DMS 273 (cell line): ENCODE measurements around the gene NEU1.
A peak's percentile ranks its signal among the peaks of the same experiment; 100 is the strongest.
"Not testable (repeated sequence)": the region's sequence is repeated elsewhere in the genome, so short reads cannot be mapped to it uniquely, and the experiment has no call there.

ENCODE experiments used
- DNase-seq: peaks from one replicate; lab custom pipeline; 2025; ENCODE audit not compliant: unreplicated experiment; lab: John Stamatoyannopoulos, UW

Gene NEU1

DNA sequence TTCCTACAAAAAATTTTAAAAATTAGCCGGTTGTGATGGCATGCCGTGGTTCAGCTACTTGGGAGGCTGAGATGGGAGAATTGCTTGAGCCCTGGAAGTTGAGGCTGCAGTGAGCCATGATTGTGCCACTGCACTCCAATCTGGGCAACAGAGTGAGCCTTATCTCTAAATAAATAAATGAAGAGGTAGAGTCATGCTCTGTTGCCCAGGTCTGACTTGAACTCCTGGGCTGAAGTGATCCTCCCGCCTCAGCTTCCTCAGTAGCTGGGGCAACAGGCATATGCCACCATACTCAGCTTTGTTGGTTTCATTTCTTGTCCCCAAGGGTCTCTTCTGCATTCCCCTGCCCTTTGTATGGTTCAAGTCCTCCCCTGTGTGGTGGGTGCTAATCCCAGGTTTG lies 18.1 kb downstream of the NEU1 start:
- DNase-seq: no peak

DNA sequence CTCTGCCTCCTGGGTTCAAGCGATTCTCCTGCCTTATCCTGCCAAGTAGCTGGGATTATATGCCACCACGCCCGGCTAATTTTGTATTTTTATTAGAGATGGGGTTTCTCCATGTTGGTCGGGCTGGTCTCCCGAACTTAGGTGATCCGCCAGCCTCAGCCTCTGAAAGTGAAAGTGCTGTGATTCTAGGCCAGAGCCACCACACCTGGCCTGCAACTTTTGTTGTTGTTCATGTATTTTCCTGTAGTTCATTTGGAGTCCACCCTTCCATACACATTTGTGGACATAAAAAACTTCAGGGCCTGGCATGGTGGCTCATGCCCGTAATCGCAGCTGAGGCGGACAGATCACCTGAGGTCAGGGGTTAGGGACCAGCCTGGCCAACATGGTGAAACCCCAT lies 20.6 kb downstream of the NEU1 start:
- DNase-seq: peak; percentile 58

DNA sequence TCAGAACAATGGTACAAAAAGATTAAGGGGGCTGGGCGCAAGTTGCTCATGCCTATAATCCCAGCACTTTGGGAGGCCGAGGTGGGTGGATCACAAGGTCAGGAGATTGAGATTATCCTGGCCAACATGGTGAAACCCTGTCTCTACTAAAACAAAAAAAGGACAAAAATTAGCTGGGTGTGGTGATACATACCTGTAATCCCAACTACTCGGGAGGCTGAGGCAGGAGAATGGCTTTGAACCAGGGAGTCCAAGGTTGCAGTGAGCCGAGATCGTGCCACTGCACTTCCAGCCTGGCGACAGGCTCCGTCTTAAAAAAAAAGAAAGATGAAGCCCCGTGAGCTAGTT lies 22.9 kb downstream of the NEU1 start:
- DNase-seq: not testable (repeated sequence)

DNA sequence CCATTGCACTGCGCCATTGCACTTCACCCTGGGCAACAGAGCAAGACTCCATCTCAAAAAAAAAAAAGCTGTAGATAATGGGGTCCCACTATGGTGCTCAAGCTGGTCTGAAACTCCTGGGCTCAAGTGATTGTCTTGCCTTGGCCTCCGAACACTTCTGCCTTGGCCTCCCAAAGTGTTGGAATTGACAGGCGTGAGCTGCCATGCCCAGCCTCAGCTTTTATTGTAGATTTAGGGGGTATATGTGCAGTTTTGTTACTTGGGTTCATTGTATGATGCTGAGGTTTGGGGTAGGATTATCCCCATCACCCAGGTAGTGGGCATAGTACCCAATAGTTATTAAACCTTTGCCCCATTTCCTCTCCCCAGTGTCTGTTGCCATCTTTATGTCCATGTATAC lies 23.7 kb downstream of the NEU1 start:
- no peak for DNase-seq

DNA sequence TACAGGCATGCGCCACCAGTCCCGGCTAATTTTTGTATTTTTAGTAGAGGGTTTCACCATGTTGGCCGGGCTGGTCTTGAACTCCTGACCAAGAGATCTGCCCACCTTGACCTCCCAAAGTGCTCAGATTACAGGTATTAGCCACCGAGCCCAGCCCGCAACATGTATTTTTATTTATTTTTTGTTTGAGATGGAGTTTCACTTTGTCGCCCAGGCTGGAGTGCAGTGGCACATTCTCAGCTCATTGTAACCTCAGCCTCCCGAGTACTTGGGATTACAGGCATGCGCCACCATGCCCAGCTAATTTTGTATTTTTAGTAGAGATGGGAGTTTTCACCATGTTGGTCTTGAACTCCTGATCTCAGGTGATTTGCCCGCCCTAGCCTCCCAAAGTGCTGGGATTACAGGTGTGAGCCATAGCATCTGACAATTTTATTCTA lies 24.5 kb downstream of the NEU1 start:
- DNase-seq: not testable (repeated sequence)

GRCh38 chr6:31837369-31838113 lies 25.1 kb downstream of the NEU1 start:
- DNase-seq: no peak

- peak; percentile 51 for DNase-seq
These were observed 25.9 kb downstream of the NEU1 start for GRCh38 chr6:31836474-31837368.

DNA sequence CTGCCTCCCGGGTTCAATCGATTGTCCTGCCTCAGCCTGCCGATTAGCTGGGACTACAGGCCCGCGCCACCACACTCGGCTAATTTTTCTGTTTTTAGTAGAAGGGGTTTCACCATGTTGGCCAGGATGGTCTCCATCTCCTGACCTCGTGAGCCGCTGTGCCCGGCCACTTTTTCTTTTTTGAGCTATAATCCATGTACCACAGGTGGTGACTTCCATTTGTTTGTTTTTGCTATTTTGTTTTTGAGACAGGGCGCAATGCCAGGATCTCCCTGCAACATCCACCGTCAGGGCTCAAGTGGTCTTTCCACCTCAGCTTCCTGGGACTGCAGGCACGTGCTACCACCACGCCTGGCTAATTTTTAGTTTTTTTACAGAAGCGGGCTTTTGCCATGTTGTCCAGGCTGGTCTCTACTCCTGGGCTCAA lies 26.6 kb downstream of the NEU1 start:
- peak; percentile 40 for DNase-seq

DNA sequence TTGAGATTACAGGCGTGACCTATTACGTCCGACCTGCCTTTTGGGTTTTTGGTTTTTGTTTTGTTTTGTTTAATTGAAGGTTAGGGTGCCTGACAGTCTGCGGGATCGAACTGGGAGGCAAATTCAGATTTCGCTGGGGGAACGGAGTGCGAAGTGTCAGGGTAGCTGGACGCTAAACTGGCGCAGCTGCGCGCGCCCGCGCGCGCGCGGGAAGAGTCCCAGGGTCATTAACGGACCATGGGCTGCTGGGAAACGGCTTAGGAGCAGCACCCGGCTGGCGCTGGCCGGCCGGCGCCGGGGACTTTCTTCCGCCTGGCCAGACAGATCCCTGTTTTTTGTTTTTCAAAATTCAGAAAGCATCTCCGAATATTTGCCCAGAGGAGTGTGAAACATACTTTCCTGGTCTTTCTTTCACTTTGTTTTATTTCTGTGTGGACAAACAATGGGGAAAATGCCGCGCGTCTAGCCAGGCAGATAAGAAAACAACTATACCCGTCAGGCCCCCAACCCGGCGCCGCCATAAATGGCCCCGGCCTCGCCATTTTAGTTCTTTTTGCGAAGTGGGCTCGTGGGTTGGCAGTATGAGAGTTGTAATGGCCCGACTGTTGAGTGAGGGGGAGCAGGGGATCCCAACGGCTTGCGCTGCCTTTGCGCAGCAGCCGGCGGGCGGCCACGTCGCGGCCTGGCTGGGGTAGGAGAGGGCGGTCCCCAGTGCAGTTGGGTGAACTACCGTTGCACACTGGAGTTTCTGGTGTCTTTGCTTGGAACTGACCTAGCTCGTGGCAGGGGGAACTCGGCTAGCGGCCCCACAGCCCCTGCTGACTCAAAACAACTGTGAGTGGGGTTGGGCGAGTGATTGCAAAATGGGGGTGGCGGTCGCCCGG lies 28.0 kb downstream of the NEU1 start:
- peak; percentile 98 for DNase-seq

DNA sequence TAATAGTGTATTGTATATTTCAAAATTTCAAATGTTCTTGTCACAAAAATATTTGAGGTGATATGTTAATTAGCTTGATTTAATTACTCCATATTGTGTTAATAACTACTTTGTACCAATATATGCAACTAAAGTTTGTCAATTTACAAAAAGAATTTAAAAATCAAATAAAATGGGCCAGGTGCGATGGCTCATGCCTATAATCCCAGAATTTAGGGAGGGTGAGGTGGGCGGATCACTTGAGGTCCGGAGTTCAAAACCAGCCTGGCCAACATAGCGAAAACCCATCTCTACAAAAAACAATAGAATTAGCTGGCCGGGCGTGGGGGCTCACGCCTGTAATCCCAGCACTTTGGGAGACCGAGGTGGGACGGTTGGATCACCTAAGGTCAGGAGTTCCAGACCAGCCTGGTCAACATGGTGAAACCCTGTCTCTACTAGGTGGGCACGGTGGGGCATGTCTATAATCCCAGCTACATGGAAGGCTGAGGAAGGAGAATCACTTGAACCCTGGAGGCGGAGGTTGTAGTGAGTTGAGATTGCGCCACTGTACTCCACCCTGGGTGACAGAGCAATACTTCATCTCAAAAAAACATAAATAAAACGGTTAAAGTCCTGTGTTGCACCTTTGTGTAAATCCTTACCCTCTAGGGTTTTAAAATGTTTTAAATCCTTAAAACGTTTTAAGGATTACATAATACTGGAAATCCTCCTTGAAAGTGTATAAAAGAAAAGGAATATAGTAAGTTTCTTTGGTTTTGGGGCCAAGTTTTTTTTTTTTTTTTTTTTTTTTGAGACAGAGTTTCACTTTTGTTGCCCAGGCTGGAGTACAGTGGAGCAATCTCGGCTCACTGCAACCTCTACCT lies 31.0 kb downstream of the NEU1 start:
- DNase-seq: no peak

GRCh38 chr6:31830886-31831335 lies 31.7 kb downstream of the NEU1 start:
- DNase-seq: no peak

GRCh38 chr6:31829633-31830283 lies 32.9 kb downstream of the NEU1 start:
- peak; percentile 76 for DNase-seq

GRCh38 chr6:31827286-31828079 lies 35.1 kb downstream of the NEU1 start, which contains the start of gene HSPA1B:
Gene HSPA1B (plus strand): TSS chr6:31827738. CDS start chr6:31827951, 213 bp downstream.
- DNase-seq: peak; percentile 100

DNA sequence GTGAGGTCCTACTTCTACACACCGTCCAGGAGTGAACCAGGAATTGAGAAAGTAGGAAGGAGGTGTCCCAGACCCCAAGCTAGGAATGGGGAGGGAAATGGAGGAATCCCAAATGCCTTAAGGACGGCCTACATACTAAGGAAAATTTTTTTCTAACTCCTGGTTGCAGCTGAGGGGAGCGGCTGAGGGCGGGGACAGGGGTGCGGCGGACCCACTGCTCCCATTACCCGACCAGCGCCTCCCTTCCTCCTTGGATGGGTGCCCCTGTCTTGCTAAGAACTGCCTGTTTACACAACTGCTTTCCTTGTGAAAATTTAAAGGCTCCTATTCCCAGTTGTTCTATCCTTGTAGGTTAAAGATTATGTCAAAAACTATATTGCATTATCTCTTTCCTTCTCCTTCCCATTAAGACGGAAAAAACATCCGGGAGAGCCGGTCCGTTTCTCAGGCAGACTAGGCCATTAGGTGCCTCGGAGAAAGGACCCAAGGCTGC lies 35.8 kb downstream of the NEU1 start:
- DNase-seq: peak; percentile 93

- DNase-seq: no peak
These were observed 37.1 kb downstream of the NEU1 start for GRCh38 chr6:31825553-31825952.

GRCh38 chr6:31823592-31824196 lies 38.9 kb downstream of the NEU1 start:
- DNase-seq: not testable (repeated sequence)

- peak; percentile 72 for DNase-seq
These were observed 40.4 kb downstream of the NEU1 start for GRCh38 chr6:31822036-31822821.
